ENCODE results near the gene PEAK3.

The PEAK3 gene

DNA sequence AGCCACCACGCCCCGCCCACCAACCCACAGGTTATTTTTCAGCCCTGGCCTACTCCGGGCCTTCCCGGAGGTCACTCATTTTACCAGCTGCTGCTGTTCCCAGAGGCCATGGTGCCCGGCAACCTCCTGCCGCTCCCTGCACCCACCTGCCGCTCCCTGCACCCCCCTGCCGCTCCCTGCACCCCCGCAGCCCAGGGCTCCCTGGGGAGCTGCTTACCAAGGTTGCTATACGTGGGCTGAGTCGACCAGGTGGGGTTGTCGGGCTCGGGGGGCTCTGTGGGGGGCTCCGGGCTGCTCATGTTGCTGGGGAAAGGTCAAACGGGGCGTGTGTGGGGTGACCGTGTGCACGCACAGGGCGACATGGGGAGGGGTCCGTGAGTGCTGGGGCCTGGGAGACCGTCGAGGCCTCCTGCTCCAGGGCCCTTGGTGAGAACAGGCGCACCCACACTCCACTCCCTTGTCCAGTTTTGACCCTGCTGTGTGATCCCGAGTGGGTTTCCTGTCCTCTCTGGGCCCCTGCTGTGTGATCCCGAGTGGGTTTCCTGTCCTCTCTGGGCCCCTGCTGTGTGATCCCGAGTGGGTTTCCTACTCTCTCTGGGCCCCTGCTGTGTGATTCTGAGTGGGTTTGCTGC, 1.2 kb downstream of the PEAK3 start:
- no peak for DNase-seq (ENCODE audit: low read depth, low spot score)
- POLR2A ChIA-PET: no interaction called here
- TF ChIP-seq, protein P1, sequence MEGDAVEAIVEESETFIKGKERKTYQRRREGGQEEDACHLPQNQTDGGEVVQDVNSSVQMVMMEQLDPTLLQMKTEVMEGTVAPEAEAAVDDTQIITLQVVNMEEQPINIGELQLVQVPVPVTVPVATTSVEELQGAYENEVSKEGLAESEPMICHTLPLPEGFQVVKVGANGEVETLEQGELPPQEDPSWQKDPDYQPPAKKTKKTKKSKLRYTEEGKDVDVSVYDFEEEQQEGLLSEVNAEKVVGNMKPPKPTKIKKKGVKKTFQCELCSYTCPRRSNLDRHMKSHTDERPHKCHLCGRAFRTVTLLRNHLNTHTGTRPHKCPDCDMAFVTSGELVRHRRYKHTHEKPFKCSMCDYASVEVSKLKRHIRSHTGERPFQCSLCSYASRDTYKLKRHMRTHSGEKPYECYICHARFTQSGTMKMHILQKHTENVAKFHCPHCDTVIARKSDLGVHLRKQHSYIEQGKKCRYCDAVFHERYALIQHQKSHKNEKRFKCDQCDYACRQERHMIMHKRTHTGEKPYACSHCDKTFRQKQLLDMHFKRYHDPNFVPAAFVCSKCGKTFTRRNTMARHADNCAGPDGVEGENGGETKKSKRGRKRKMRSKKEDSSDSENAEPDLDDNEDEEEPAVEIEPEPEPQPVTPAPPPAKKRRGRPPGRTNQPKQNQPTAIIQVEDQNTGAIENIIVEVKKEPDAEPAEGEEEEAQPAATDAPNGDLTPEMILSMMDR (IDR thresholded peaks at IDR 0.05; ENCODE audit: insufficient read depth, low read length, missing control alignments): no peak
- CTCF ChIA-PET: interaction anchor here (1.2 to 1.7 kb wide), 2 partner anchors 35 to 112 kb away, joined by 3 to 5 read pairs; no protein-coding TSS in a partner anchor
- H3K4me3 ChIP-seq (ENCODE audit: low read depth, low read length): no peak overlapping the region

DNA sequence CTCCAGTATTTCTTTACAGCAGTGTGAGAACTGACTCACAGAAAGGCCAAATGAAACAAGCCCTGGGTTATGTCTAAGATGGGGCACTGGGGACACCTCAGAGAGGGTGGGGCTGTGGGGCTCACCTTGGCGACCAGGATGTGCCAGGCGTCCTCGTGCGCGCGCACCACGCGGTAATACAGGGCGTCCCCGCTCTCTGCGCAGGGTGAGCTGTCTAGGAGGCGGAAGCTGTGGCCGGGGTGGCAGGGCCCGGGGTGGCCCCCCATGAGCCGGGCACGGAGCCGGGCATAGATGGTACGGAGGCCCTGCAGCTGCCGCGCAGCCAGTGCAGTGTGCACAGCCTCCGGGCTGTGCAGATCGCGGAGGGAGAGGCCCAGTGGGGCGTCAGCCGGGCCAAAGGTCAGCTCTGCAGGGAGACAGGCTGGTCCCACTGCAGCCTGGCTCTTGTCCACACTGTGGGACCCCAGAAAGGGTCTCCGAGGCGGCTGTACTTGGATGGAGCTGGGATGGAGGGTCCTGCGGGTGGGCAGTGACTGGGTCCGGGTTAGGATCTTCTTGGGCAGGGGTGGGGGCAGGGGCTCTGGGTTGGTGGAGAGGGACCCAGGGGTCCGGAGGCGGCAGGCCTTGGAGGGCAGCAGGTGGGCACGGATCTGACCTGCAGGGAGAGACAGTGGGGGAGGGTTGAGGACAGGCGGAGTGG, 3.4 kb downstream of the PEAK3 start:
- POLR2A ChIA-PET: interaction anchor here (0.5 to 1.0 kb wide), 3 partner anchors 10 to 44 kb away, joined by 3 to 5 read pairs (median 3); no protein-coding TSS in a partner anchor
- CTCF ChIA-PET: interaction anchor here (1.8 kb wide), 1 partner anchor 17 kb away, joined by 5 read pairs; no protein-coding TSS in a partner anchor

GRCh38 chr19:2277138-2277537, 4.8 kb downstream of the PEAK3 start:
- H3K4me3 ChIP-seq (ENCODE audit: low read depth, low read length): no peak overlapping the region
- no peak for DNase-seq (ENCODE audit: low read depth, low spot score)
- ChIA-PET CTCF (interaction anchor here (1.1 to 3.2 kb wide), 2 partner anchors 14 to 113 kb away, joined by 4 to 11 read pairs; no protein-coding TSS in a partner anchor), POLR2A (interaction anchor here (1.0 kb wide), 1 partner anchor 51 kb away, joined by 3 read pairs; no protein-coding TSS in a partner anchor)
- TF ChIP-seq, protein P1 (IDR thresholded peaks at IDR 0.05; ENCODE audit: insufficient read depth, low read length, missing control alignments): no peak

More for the DNA sequence above, 3.4 kb downstream of the PEAK3 start:
- TF ChIP-seq, protein P1 (IDR thresholded peaks at IDR 0.05; ENCODE audit: insufficient read depth, low read length, missing control alignments): no peak
- DNase-seq (ENCODE audit: low read depth, low spot score): no peak
- H3K4me3 ChIP-seq (ENCODE audit: low read depth, low read length): no peak overlapping the region

DNA sequence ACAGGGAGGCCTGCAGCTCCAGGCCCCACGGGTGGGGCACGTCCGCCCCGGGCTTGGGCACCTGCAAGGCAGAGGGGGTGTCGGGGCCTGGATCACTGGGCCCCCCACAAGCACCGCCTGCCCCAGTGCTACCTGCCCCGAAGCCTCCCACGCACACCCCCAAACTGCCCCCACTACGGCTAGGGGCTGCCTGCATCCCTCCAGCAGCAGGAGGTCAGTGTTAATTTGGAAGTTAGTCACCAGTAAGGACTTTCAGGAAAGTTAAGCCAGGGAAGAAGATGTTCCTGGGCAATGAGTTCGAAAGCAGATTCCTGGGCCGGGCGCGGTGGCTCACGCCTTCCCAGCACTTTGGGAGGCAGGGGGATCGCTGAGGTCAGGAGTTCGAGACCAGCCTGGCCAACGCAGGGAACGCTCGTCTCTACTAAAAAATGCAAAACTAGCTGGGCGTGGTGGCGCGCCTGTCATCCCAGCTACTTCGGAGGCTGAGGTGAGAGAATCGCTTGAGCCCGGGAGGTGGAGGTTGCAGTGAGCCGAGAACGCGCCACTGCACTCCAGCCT, 5.5 kb downstream of the PEAK3 start:
- CTCF ChIA-PET: interaction anchor here (3.2 to 3.3 kb wide), 2 partner anchors 113 to 115 kb away, joined by 10 to 11 read pairs; no protein-coding TSS in a partner anchor
- TF ChIP-seq, protein P1 (IDR thresholded peaks at IDR 0.05; ENCODE audit: insufficient read depth, low read length, missing control alignments): no peak

GRCh38 chr19:2275588-2276428, 6.2 kb downstream of the PEAK3 start:
- DNase-seq (ENCODE audit: low read depth, low spot score): no peak
- ChIA-PET CTCF (interaction anchor here (0.7 to 3.3 kb wide), 14 partner anchors 12 to 358 kb away, joined by 3 to 14 read pairs (median 10); no protein-coding TSS in a partner anchor), POLR2A (interaction anchor here (2.1 kb wide), 1 partner anchor 12 kb away, joined by 9 read pairs; no protein-coding TSS in a partner anchor)
- TF ChIP-seq, protein P1 (IDR thresholded peaks at IDR 0.05; ENCODE audit: insufficient read depth, low read length, missing control alignments): no peak
- no peak overlapping the region for H3K4me3 ChIP-seq (ENCODE audit: low read depth, low read length)

More for the DNA sequence above, 5.5 kb downstream of the PEAK3 start:
- POLR2A ChIA-PET: interaction anchor here (1.0 to 2.1 kb wide), 2 partner anchors 11 to 51 kb away, joined by 3 to 9 read pairs; no protein-coding TSS in a partner anchor
- DNase-seq (ENCODE audit: low read depth, low spot score): no peak
- H3K4me3 ChIP-seq (ENCODE audit: low read depth, low read length): no peak overlapping the region
